ENCODE measurements around the gene NRCAM. TPM values are rescaled to one million over a fixed set of nuclear protein-coding genes. Genes with fewer than 3 reads are reported as not detected.
"Not testable (repeated sequence)": the region's sequence is repeated elsewhere in the genome, so short reads cannot be mapped to it uniquely, and the experiment has no call there.

The NRCAM gene
- total RNA-seq: 1 to 10 TPM in 1 of 2 donors, under 1 TPM in 1; 0.92 to 1.1 TPM
- long read RNA-seq: 0 reads

- DNase-seq: peak in 1 of 2 donors; percentile 7
- no peak for ATAC-seq
- intact Hi-C loops (cut with DNase I, micrococcal nuclease): no loop called here
These were observed at the start of gene NRCAM for GRCh38 chr7:108455998-108456677. TSS of gene NRCAM (minus strand) at chr7:108456436. CDS start at chr7:108240064, 216,372 bp downstream.

- DNase-seq; intact Hi-C loops (cut with DNase I, micrococcal nuclease); ATAC-seq: not testable (repeated sequence)
These were observed 48.3 kb upstream of the NRCAM start for GRCh38 chr7:108504576-108504975.

GRCh38 chr7:108503112-108504026 is 47.1 kb upstream of the NRCAM start:
- no peak for DNase-seq
- intact Hi-C loops (cut with DNase I, micrococcal nuclease): no loop called here
- ATAC-seq: no peak

GRCh38 chr7:108499566-108499965 is 43.3 kb upstream of the NRCAM start:
- no peak for DNase-seq
- intact Hi-C loops (cut with DNase I, micrococcal nuclease): loop anchor here in 1 of 2 donors (5.0 kb wide), 1 partner anchor 317 kb away; no protein-coding TSS in a partner anchor
- ATAC-seq: no peak

GRCh38 chr7:108498481-108498880 is 42.2 kb upstream of the NRCAM start:
- no peak for ATAC-seq
- DNase-seq: no peak
- intact Hi-C loops (cut with DNase I, micrococcal nuclease): loop anchor here in 1 of 2 donors (5.0 kb wide), 1 partner anchor 316 kb away; no protein-coding TSS in a partner anchor

- DNase-seq: peak in 1 of 2 donors; percentile 36
- ATAC-seq: peak; percentile 48
- intact Hi-C loops (cut with DNase I, micrococcal nuclease): loop anchor here in 1 of 2 donors (5.0 kb wide), 1 partner anchor 315 kb away; no protein-coding TSS in a partner anchor
These were observed 41.0 kb upstream of the NRCAM start for GRCh38 chr7:108497082-108497725.

- ATAC-seq: no peak
- intact Hi-C loops (cut with DNase I, micrococcal nuclease): no loop called here
- DNase-seq: no peak
These were observed 36.5 kb upstream of the NRCAM start for GRCh38 chr7:108492742-108493141.

GRCh38 chr7:108488768-108489538 is 32.7 kb upstream of the NRCAM start:
- DNase-seq (no peak), ATAC-seq (no peak)
- intact Hi-C loops (cut with DNase I, micrococcal nuclease): no loop called here

- no peak for DNase-seq
- intact Hi-C loops (cut with DNase I, micrococcal nuclease): no loop called here
These were observed 31.4 kb upstream of the NRCAM start for GRCh38 chr7:108487646-108488045.

GRCh38 chr7:108486291-108486966 is 30.2 kb upstream of the NRCAM start:
- DNase-seq: no peak
- intact Hi-C loops (cut with DNase I, micrococcal nuclease): no loop called here
- no peak for ATAC-seq

More at GRCh38 chr7:108487646-108488045, 31.4 kb upstream of the NRCAM start:
- ATAC-seq: no peak

- no peak for ATAC-seq
- intact Hi-C loops (cut with DNase I, micrococcal nuclease): no loop called here
- DNase-seq: no peak
These were observed 27.9 kb upstream of the NRCAM start for GRCh38 chr7:108484137-108484536.

- DNase-seq (no peak), ATAC-seq (no peak)
- intact Hi-C loops (cut with DNase I, micrococcal nuclease): no loop called here
These were observed 24.1 kb upstream of the NRCAM start for GRCh38 chr7:108480311-108480710.

GRCh38 chr7:108479751-108480150 is 23.5 kb upstream of the NRCAM start:
- intact Hi-C loops (cut with DNase I, micrococcal nuclease): no loop called here
- no peak for ATAC-seq
- DNase-seq: no peak

GRCh38 chr7:108479118-108479517 is 22.9 kb upstream of the NRCAM start:
- intact Hi-C loops (cut with DNase I, micrococcal nuclease): no loop called here
- DNase-seq (no peak), ATAC-seq (no peak)

GRCh38 chr7:108468246-108468645 is 12.0 kb upstream of the NRCAM start:
- DNase-seq (no peak), ATAC-seq (no peak)
- intact Hi-C loops (cut with DNase I, micrococcal nuclease): no loop called here

- ATAC-seq (no peak), DNase-seq (no peak)
- intact Hi-C loops (cut with DNase I, micrococcal nuclease): no loop called here
These were observed 11.2 kb upstream of the NRCAM start for GRCh38 chr7:108467391-108467790.

GRCh38 chr7:108466322-108466721 is 10.1 kb upstream of the NRCAM start:
- ATAC-seq; intact Hi-C loops (cut with DNase I, micrococcal nuclease); DNase-seq: not testable (repeated sequence)

GRCh38 chr7:108464743-108465142 is 8.5 kb upstream of the NRCAM start:
- ATAC-seq: no peak
- DNase-seq: no peak
- intact Hi-C loops (cut with DNase I, micrococcal nuclease): no loop called here
